Right kidney (tissue), 1 donor: Measurements from ENCODE around the gene PRKCA.

Experiments
- DNase-seq: peaks from one replicate; pipeline ENCODE4 v3.0.0-alpha.2; 2016

PRKCA gene

GRCh38 chr17:66777689-66778225, 475.3 kb downstream of the PRKCA start:
- DNase-seq: no peak

- DNase-seq: no peak
Measured at GRCh38 chr17:66778531-66779236, 476.3 kb downstream of the PRKCA start.

GRCh38 chr17:66779237-66779606, 476.8 kb downstream of the PRKCA start:
- DNase-seq: no peak

GRCh38 chr17:66781135-66781534, 478.7 kb downstream of the PRKCA start:
- DNase-seq: no peak

- no peak for DNase-seq
Measured at GRCh38 chr17:66782851-66783250, 480.4 kb downstream of the PRKCA start.

- DNase-seq: no peak
Measured at GRCh38 chr17:66783656-66784381, 481.4 kb downstream of the PRKCA start.

- no peak for DNase-seq
Measured at GRCh38 chr17:66784621-66785364, 482.4 kb downstream of the PRKCA start.

GRCh38 chr17:66786107-66786506, 483.7 kb downstream of the PRKCA start:
- no peak for DNase-seq

- DNase-seq: no peak
Measured at GRCh38 chr17:66787914-66788313, 485.5 kb downstream of the PRKCA start.

- no peak for DNase-seq
Measured at GRCh38 chr17:66789093-66789492, 486.7 kb downstream of the PRKCA start.

- no peak for DNase-seq
Measured at GRCh38 chr17:66789961-66790437, 487.6 kb downstream of the PRKCA start.

GRCh38 chr17:66790501-66791061, 488.2 kb downstream of the PRKCA start:
- no peak for DNase-seq

GRCh38 chr17:66791347-66791746, 488.9 kb downstream of the PRKCA start:
- DNase-seq: no peak

GRCh38 chr17:66793814-66794213, 491.4 kb downstream of the PRKCA start:
- no peak for DNase-seq

- no peak for DNase-seq
Measured at GRCh38 chr17:66795486-66795885, 493.1 kb downstream of the PRKCA start.

GRCh38 chr17:66799849-66800537, 497.6 kb downstream of the PRKCA start:
- no peak for DNase-seq

GRCh38 chr17:66803474-66803951, 501.1 kb downstream of the PRKCA start:
- DNase-seq: no peak

GRCh38 chr17:66805567-66805966, 503.2 kb downstream of the PRKCA start:
- DNase-seq: no peak

- no peak for DNase-seq
Measured at GRCh38 chr17:66807182-66807581, 504.8 kb downstream of the PRKCA start.

- DNase-seq: no peak
Measured at GRCh38 chr17:66809408-66809807, 507.0 kb downstream of the PRKCA start.

GRCh38 chr17:66810951-66811682, 508.7 kb downstream of the PRKCA start:
- DNase-seq: no peak
